HEK293 (cell line): ENCODE data around the gene FOXP1.

Source experiments
- CTCF ChIA-PET: fragments of 350-600 bp; formaldehyde crosslinking; extraction: SDS; loops from one replicate; lab custom pipeline; 2021; ENCODE audit warnings: antibody characterized with exemption; lab: Yijun Ruan, JAX
- POLR2A ChIA-PET: fragments of 300-600 bp; formaldehyde crosslinking; extraction: SDS; loops from one replicate; lab custom pipeline; 2020; ENCODE audit warnings: antibody characterized with exemption, inconsistent platforms; lab: Yijun Ruan, JAX
- H3K27ac ChIP-seq: fragments of 200-500 bp; sonication (Bioruptor generic); 2 replicates; pipeline ENCODE4 v1.5.1; 2014; ENCODE audit warnings: low read depth, low read length, control low read depth, inconsistent platforms; ENCODE audit errors: extremely low read depth
- H3K36me3 ChIP-seq, 2 experiments: fragments of 200-500 bp in 1 of 2; sonication (Bioruptor generic) in 1 of 2; 1 replicate in 1 of 2; 2 replicates in 1 of 2; pipeline ENCODE4 v1.5.1; 2014 to 2017; ENCODE audit warnings: inconsistent platforms in 2 of 2, low read length in 2 of 2; ENCODE audit not compliant: control insufficient read depth in 2 of 2, insufficient read depth in 1 of 2
- H3K4me1 ChIP-seq: fragments of 200-500 bp; sonication (Bioruptor generic); 2 replicates; pipeline ENCODE4 v1.5.1; 2014; ENCODE audit warnings: mild to moderate bottlenecking, low read length, inconsistent platforms; ENCODE audit not compliant: control insufficient read depth, insufficient read depth
- H3K4me3 ChIP-seq: 2 replicates; pipeline ENCODE4 v1.5.1; 2011; ENCODE audit warnings: low read depth, mild to moderate bottlenecking, control low read depth, low read length, moderate library complexity
- H3K9me3 ChIP-seq: fragments of 200-500 bp; sonication (Bioruptor generic); 2 replicates; pipeline ENCODE4 v1.5.1; 2014; ENCODE audit warnings: low read depth, low read length, inconsistent platforms; ENCODE audit not compliant: control insufficient read depth, insufficient read depth
- BCL6B ChIP-seq: fragments of 450-650 bp; formaldehyde crosslinking; IDR thresholded peaks from 2 replicates; pipeline ENCODE4 v1.5.1; 2017; ENCODE audit warnings: missing biosample characterization, missing genetic modification characterization
- KLF17 ChIP-seq: fragments of 450-650 bp; formaldehyde crosslinking; IDR thresholded peaks from 2 replicates; pipeline ENCODE4 v1.5.1; 2016; ENCODE audit warnings: missing biosample characterization, missing genetic modification characterization
- KLF9 ChIP-seq: fragments of 450-650 bp; formaldehyde crosslinking; IDR thresholded peaks from 2 replicates; pipeline ENCODE4 v1.5.1; 2016; ENCODE audit warnings: missing biosample characterization, missing genetic modification characterization, low read depth
- RBAK ChIP-seq: fragments of 450-650 bp; formaldehyde crosslinking; IDR thresholded peaks from 2 replicates; pipeline ENCODE4 v1.5.1; 2016; ENCODE audit warnings: missing biosample characterization, missing genetic modification characterization
- ZIC2 ChIP-seq: fragments of 450-650 bp; formaldehyde crosslinking; IDR thresholded peaks from 2 replicates; pipeline ENCODE4 v1.5.1; 2016; ENCODE audit warnings: missing biosample characterization, missing genetic modification characterization
- ZNF311 ChIP-seq: fragments of 450-650 bp; formaldehyde crosslinking; IDR thresholded peaks from 2 replicates; pipeline ENCODE4 v1.5.1; 2017; ENCODE audit warnings: missing biosample characterization, missing genetic modification characterization, borderline replicate concordance
- ZNF449 ChIP-seq: fragments of 450-650 bp; formaldehyde crosslinking; IDR thresholded peaks from 2 replicates; pipeline ENCODE4 v1.5.1; 2017; ENCODE audit warnings: missing biosample characterization, mild to moderate bottlenecking, missing genetic modification characterization, moderate library complexity
- ZNF555 ChIP-seq: fragments of 450-650 bp; formaldehyde crosslinking; conservative IDR thresholded peaks from 2 replicates; pipeline ENCODE4 v1.5.1; 2017; ENCODE audit warnings: missing biosample characterization, mild to moderate bottlenecking, missing genetic modification characterization, inconsistent platforms
- ZNF658 ChIP-seq: fragments of 450-650 bp; formaldehyde crosslinking; IDR thresholded peaks from 2 replicates; pipeline ENCODE4; 2016; ENCODE audit warnings: missing biosample characterization, missing genetic modification characterization
- ZNF747 ChIP-seq: fragments of 450-650 bp; formaldehyde crosslinking; IDR thresholded peaks from 2 replicates; pipeline ENCODE4 v1.5.1; 2016; ENCODE audit warnings: missing biosample characterization, missing genetic modification characterization
- ZNF830 ChIP-seq: fragments of 450-650 bp; IDR thresholded peaks from 2 replicates; pipeline ENCODE4 v1.5.0; 2018; ENCODE audit warnings: missing biosample characterization, missing genetic modification characterization, low read depth, mild to moderate bottlenecking, moderate library complexity
- ZSCAN4 ChIP-seq: fragments of 450-650 bp; formaldehyde crosslinking; IDR thresholded peaks from 2 replicates; pipeline ENCODE4 v1.5.1; 2017; ENCODE audit warnings: missing biosample characterization, missing genetic modification characterization

FOXP1 gene

GRCh38 chr3:71504250-71505036, 79.1 kb downstream of the FOXP1 start (continued):
- TF ChIP-seq KLF17, result no peak

- no peaks in the 10 kb centered on the region for H3K36me3 ChIP-seq
- no peaks in the 10 kb centered on the region for H3K9me3 ChIP-seq
- TF ChIP-seq ZNF658 (tag by site-specific recombination) (no peak), ZNF747 (no peak), ZSCAN4 (tag by site-specific recombination) (no peak)
- no peak overlapping the region for H3K4me3 ChIP-seq
- CTCF ChIA-PET, result interaction anchor here (0.7 kb wide), 1 partner anchor 50 kb away, joined by 3 read pairs; no protein-coding TSS in a partner anchor
- H3K4me1 ChIP-seq, result no peaks in the 10 kb centered on the region
- POLR2A ChIA-PET, result interaction anchor here (1.1 kb wide), 1 partner anchor 79 kb away, joined by 4 read pairs; no protein-coding TSS in a partner anchor
- no peak overlapping the region for H3K27ac ChIP-seq
Measured at GRCh38 chr3:71503525-71504249, 79.8 kb downstream of the FOXP1 start.

GRCh38 chr3:71502066-71502625, 81.4 kb downstream of the FOXP1 start:
- no peak for TF ChIP-seq ZNF555 (tag by site-specific recombination)
- TF ChIP-seq ZIC2 (tag by site-specific recombination), result peak; percentile 20; the same call in 1 of the 2 replicates

GRCh38 chr3:71500696-71501095, 82.8 kb downstream of the FOXP1 start:
- POLR2A ChIA-PET, result no interaction called here
- CTCF ChIA-PET, result no interaction called here
- TF ChIP-seq ZNF449 (tag by site-specific recombination), result no peak
- TF ChIP-seq BCL6B, result no peak
- TF ChIP-seq KLF9 (tag by site-specific recombination), result no peak
- TF ChIP-seq ZNF311 (tag by site-specific recombination), result no peak
- no peak for TF ChIP-seq RBAK
- TF ChIP-seq ZNF830, result no peak
- TF ChIP-seq, all 188 proteins: peak for 0
- Histone ChIP-seq H3K4me3 (no peak overlapping the region), H3K36me3 (no peaks in the 10 kb centered on the region), H3K4me1 (peaks cover 5% of the 10 kb centered on the region; the same call in 1 of the 2 replicates), H3K9me3 (no peaks in the 10 kb centered on the region), H3K27ac (no peak overlapping the region)

More at GRCh38 chr3:71502066-71502625, 81.4 kb downstream of the FOXP1 start:
- Histone ChIP-seq H3K4me1 (peaks cover 3% of the 10 kb centered on the region; the same call in 1 of the 2 replicates), H3K4me3 (no peak overlapping the region), H3K36me3 (no peaks in the 10 kb centered on the region), H3K9me3 (no peaks in the 10 kb centered on the region), H3K27ac (no peak overlapping the region)
- ChIA-PET CTCF (interaction anchor here (0.6 to 1.1 kb wide), 2 partner anchors 740 to 770 kb away, joined by 4 to 6 read pairs; no protein-coding TSS in a partner anchor), POLR2A (no interaction called here)
